ENCODE measurements around the gene WDPCP. TPM values are rescaled to one million over a fixed set of nuclear protein-coding genes. Genes with fewer than 3 reads are reported as not detected.

WDPCP gene
- total RNA-seq, 1 donor from 2014 or later = 13.3 TPM

DNA sequence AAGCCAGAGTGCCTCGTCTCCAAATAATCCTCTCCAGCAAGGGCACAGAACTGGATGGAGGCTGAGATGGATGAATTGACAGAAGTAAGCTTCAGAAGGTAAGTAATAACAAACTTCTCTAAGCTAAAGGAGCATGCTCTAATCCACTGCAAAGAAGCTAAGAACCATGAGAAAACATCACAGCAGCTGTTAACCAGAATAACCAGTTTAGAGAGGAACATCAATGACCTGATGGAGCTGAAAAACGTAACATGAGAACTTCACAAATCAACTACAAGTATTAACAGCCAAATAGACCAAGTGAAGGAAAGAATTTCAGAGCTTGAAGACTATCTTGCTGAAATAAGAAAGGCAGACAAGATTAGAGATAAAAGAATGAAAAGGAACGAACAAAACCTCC lies 32.3 kb downstream of the WDPCP start:
- Histone ChIP-seq H3K4me3 (no peak overlapping the region), H3K4me1 (no peaks in the 10 kb centered on the region), H3K9me3 (no peaks in the 10 kb centered on the region), H3K27me3 (no peaks in the 10 kb centered on the region), H3K27ac (no peak overlapping the region), H3K36me3 (no peaks in the 10 kb centered on the region)
- TF ChIP-seq POLR2AphosphoS5 (IDR thresholded peaks at IDR 0.05; ENCODE audit: insufficient read depth in 1 of 2, low read depth in 1 of 2) = no peak
- TF ChIP-seq, protein P1, sequence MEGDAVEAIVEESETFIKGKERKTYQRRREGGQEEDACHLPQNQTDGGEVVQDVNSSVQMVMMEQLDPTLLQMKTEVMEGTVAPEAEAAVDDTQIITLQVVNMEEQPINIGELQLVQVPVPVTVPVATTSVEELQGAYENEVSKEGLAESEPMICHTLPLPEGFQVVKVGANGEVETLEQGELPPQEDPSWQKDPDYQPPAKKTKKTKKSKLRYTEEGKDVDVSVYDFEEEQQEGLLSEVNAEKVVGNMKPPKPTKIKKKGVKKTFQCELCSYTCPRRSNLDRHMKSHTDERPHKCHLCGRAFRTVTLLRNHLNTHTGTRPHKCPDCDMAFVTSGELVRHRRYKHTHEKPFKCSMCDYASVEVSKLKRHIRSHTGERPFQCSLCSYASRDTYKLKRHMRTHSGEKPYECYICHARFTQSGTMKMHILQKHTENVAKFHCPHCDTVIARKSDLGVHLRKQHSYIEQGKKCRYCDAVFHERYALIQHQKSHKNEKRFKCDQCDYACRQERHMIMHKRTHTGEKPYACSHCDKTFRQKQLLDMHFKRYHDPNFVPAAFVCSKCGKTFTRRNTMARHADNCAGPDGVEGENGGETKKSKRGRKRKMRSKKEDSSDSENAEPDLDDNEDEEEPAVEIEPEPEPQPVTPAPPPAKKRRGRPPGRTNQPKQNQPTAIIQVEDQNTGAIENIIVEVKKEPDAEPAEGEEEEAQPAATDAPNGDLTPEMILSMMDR (IDR thresholded peaks at IDR 0.05) = no peak
- TF ChIP-seq POLR2A (IDR thresholded peaks at IDR 0.05) = no peak
- DNase-seq (ENCODE audit: extremely low spot score in 2 of 2) = no peak
- intact Hi-C loops (cut with DNase I) = no loop called here

DNA sequence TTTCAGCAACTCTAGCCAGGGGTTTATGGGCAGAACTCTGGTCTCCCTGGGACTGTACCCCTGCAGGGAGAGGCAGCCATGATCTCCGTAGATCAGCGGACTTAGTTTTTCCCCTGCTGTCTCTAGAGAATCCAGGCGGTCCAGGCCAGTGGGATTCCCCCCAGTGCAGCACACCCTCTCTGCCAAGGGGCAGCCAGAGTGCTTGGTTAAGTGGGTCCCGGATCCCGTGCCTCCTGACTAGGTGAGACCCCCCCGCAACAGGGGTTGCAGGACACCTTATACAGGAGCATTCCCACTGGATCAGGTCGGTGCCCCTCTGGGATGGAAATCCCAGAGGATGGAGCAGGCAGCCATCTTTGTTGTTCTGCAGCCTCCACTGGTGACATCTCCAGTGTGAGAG lies 33.0 kb downstream of the WDPCP start:
- intact Hi-C loops (cut with DNase I) = no loop called here
- H3K4me1 ChIP-seq = no peaks in the 10 kb centered on the region
- no peak for DNase-seq (ENCODE audit: extremely low spot score in 2 of 2)
- no peak overlapping the region for H3K4me3 ChIP-seq
- TF ChIP-seq, protein P1 (IDR thresholded peaks at IDR 0.05) = no peak
- no peak for TF ChIP-seq POLR2A (IDR thresholded peaks at IDR 0.05)
- TF ChIP-seq POLR2AphosphoS5 (IDR thresholded peaks at IDR 0.05; ENCODE audit: insufficient read depth in 1 of 2, low read depth in 1 of 2) = no peak
- H3K27me3 ChIP-seq = no peaks in the 10 kb centered on the region
- H3K36me3 ChIP-seq = no peaks in the 10 kb centered on the region
- no peak overlapping the region for H3K27ac ChIP-seq
- no peaks in the 10 kb centered on the region for H3K9me3 ChIP-seq

DNA sequence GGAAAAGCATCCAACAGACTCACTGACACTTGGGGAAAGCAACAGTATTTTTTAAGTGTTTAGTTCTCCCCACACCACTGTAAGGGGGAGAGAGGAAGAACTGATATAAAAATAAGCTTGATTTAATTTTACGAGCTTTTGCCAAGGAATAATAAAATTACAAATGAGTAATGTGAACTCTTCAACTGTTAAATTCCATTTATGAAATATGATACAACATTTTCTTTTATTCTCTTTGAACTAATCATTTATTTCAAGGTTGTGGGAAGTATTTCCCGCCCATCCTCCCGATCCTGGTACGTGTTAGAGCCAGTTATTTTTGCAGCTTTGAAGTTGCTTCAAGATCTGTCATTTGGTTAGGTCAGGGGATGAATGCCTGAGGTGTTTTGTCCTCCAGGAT lies 35.2 kb downstream of the WDPCP start:
- TF ChIP-seq, protein P1 (IDR thresholded peaks at IDR 0.05) = no peak
- TF ChIP-seq POLR2AphosphoS5 (IDR thresholded peaks at IDR 0.05; ENCODE audit: insufficient read depth in 1 of 2, low read depth in 1 of 2) = no peak
- no peak for TF ChIP-seq POLR2A (IDR thresholded peaks at IDR 0.05)
- Histone ChIP-seq H3K27me3 (no peaks in the 10 kb centered on the region), H3K4me1 (no peaks in the 10 kb centered on the region), H3K4me3 (no peak overlapping the region), H3K9me3 (no peaks in the 10 kb centered on the region), H3K27ac (no peak overlapping the region), H3K36me3 (no peaks in the 10 kb centered on the region)
- no peak for DNase-seq (ENCODE audit: extremely low spot score in 2 of 2)
- intact Hi-C loops (cut with DNase I) = no loop called here

DNA sequence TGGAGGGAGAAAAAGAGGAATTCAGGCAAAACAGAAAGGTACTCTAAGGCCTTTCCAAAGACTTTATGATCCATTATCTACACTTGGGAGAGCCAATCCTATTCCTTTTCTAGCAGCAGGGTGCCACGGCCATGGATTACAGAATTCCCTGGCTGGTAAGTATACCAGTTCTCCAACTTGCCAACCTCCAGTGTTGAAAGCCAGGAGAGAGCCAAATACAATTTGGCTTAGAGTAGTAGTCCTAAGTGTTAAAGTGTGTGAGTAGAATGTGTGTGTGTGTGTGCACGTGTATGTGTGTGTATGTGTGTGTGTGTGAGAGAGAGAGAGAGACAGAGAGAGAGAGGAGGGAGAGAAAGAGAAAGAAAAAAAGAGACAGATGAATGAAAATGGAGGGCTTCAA lies 43.3 kb downstream of the WDPCP start:
- Histone ChIP-seq H3K27me3 (no peaks in the 10 kb centered on the region), H3K27ac (no peak overlapping the region), H3K4me3 (no peak overlapping the region), H3K9me3 (no peaks in the 10 kb centered on the region), H3K4me1 (no peaks in the 10 kb centered on the region), H3K36me3 (no peaks in the 10 kb centered on the region)
- no peak for DNase-seq (ENCODE audit: extremely low spot score in 2 of 2)
- intact Hi-C loops (cut with DNase I) = no loop called here
- no peak for TF ChIP-seq POLR2AphosphoS5 (IDR thresholded peaks at IDR 0.05; ENCODE audit: insufficient read depth in 1 of 2, low read depth in 1 of 2)
- TF ChIP-seq, protein P1 (IDR thresholded peaks at IDR 0.05) = no peak
- TF ChIP-seq POLR2A (IDR thresholded peaks at IDR 0.05) = no peak

DNA sequence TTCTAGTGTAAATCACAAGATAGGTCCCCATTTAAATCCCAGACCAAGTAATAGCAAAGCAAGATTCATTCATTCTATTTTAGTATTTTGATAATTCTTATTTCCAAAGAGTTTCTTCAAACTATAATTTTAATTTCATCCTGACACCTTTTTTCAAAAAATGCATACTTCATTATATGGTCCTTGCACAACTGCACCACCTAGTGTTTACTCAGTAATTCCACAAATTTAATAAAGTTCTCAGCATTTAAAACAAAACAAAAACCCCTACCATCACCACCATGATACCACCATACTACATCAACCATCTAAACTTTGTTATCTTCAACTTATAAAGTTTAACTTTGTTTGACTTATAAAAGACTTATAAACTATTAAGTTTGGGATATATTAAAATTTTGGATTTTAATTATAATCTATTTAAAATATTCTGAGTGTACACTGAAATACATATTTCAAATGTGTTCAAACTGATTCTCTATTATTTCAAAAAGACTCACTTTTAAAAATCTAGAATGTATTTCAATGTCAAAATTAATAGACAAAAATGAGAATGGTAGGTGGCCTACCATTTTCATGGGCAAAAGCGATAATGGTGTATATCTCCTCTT lies 44.2 kb downstream of the WDPCP start:
- Histone ChIP-seq H3K27ac (no peak overlapping the region), H3K36me3 (no peaks in the 10 kb centered on the region), H3K27me3 (no peaks in the 10 kb centered on the region), H3K4me1 (no peaks in the 10 kb centered on the region), H3K9me3 (no peaks in the 10 kb centered on the region), H3K4me3 (no peak overlapping the region)
- no peak for DNase-seq (ENCODE audit: extremely low spot score in 2 of 2)
- intact Hi-C loops (cut with DNase I) = no loop called here
- TF ChIP-seq POLR2AphosphoS5 (IDR thresholded peaks at IDR 0.05; ENCODE audit: insufficient read depth in 1 of 2, low read depth in 1 of 2) = no peak
- TF ChIP-seq POLR2A (IDR thresholded peaks at IDR 0.05) = no peak
- TF ChIP-seq, protein P1 (IDR thresholded peaks at IDR 0.05) = no peak

Data from vagina (tissue), 2 donors.